Measurements from ENCODE around the gene AMOTL1. TPM values are rescaled to one million over a fixed set of nuclear protein-coding genes. Genes with fewer than 3 reads are reported as not detected.

The AMOTL1 gene
- polyA plus RNA-seq, 1 of the 3 experiments (the other 2 are of a cell fraction), result 10.7 TPM

- no peak for TF ChIP-seq RFX5 (IDR thresholded peaks at IDR 0.05; ENCODE audit: low read length)
- TF ChIP-seq, protein P1, sequence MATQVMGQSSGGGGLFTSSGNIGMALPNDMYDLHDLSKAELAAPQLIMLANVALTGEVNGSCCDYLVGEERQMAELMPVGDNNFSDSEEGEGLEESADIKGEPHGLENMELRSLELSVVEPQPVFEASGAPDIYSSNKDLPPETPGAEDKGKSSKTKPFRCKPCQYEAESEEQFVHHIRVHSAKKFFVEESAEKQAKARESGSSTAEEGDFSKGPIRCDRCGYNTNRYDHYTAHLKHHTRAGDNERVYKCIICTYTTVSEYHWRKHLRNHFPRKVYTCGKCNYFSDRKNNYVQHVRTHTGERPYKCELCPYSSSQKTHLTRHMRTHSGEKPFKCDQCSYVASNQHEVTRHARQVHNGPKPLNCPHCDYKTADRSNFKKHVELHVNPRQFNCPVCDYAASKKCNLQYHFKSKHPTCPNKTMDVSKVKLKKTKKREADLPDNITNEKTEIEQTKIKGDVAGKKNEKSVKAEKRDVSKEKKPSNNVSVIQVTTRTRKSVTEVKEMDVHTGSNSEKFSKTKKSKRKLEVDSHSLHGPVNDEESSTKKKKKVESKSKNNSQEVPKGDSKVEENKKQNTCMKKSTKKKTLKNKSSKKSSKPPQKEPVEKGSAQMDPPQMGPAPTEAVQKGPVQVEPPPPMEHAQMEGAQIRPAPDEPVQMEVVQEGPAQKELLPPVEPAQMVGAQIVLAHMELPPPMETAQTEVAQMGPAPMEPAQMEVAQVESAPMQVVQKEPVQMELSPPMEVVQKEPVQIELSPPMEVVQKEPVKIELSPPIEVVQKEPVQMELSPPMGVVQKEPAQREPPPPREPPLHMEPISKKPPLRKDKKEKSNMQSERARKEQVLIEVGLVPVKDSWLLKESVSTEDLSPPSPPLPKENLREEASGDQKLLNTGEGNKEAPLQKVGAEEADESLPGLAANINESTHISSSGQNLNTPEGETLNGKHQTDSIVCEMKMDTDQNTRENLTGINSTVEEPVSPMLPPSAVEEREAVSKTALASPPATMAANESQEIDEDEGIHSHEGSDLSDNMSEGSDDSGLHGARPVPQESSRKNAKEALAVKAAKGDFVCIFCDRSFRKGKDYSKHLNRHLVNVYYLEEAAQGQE (IDR thresholded peaks at IDR 0.05; ENCODE audit: low read depth, low read length), result no peak
- TF ChIP-seq CHD2 (IDR thresholded peaks at IDR 0.05; ENCODE audit: low read length, partially characterized antibody), result no peak
Observed at GRCh38 chr11:94885581-94885980, 117.4 kb downstream of the AMOTL1 start (continued).

GRCh38 chr11:94888204-94888603 is 120.0 kb downstream of the AMOTL1 start:
- TF ChIP-seq, protein P2, sequence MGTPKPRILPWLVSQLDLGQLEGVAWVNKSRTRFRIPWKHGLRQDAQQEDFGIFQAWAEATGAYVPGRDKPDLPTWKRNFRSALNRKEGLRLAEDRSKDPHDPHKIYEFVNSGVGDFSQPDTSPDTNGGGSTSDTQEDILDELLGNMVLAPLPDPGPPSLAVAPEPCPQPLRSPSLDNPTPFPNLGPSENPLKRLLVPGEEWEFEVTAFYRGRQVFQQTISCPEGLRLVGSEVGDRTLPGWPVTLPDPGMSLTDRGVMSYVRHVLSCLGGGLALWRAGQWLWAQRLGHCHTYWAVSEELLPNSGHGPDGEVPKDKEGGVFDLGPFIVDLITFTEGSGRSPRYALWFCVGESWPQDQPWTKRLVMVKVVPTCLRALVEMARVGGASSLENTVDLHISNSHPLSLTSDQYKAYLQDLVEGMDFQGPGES (IDR thresholded peaks at IDR 0.05; ENCODE audit: low read depth, low read length), result no peak
- TF ChIP-seq SMC3 (IDR thresholded peaks at IDR 0.05; ENCODE audit: low read depth, low read length), result no peak
- no peak for TF ChIP-seq FOSL2 (IDR thresholded peaks at IDR 0.05; ENCODE audit: borderline replicate concordance, low read depth)
- TF ChIP-seq, protein P1 (IDR thresholded peaks at IDR 0.05; ENCODE audit: low read depth, low read length), result no peak
- TF ChIP-seq EP300 (IDR thresholded peaks at IDR 0.05; ENCODE audit: borderline replicate concordance in 1 of 2, low read depth in 1 of 2, low read length in 1 of 2), result no peak
- TF ChIP-seq MXI1 (IDR thresholded peaks at IDR 0.05; ENCODE audit: low read depth, low read length), result no peak
- TF ChIP-seq, protein P3, sequence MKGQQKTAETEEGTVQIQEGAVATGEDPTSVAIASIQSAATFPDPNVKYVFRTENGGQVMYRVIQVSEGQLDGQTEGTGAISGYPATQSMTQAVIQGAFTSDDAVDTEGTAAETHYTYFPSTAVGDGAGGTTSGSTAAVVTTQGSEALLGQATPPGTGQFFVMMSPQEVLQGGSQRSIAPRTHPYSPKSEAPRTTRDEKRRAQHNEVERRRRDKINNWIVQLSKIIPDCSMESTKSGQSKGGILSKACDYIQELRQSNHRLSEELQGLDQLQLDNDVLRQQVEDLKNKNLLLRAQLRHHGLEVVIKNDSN (IDR thresholded peaks at IDR 0.05; ENCODE audit: borderline replicate concordance, low read depth), result no peak
- no peak for TF ChIP-seq GATA2 (CRISPR knock-in tag; IDR thresholded peaks at IDR 0.05)
- TF ChIP-seq NFIC (IDR thresholded peaks at IDR 0.05; ENCODE audit: borderline replicate concordance), result no peak
- TF ChIP-seq YY1 (IDR thresholded peaks at IDR 0.05; ENCODE audit: low read depth), result no peak
- TF ChIP-seq EZH2phosphoT487 (IDR thresholded peaks at IDR 0.05; ENCODE audit: borderline replicate concordance, low read depth), result no peak
- TF ChIP-seq POLR2AphosphoS5 (IDR thresholded peaks at IDR 0.05; ENCODE audit: low read depth, low read length), result no peak
- no peak for TF ChIP-seq RFX5 (IDR thresholded peaks at IDR 0.05; ENCODE audit: low read length)
- TF ChIP-seq CHD2 (IDR thresholded peaks at IDR 0.05; ENCODE audit: low read length, partially characterized antibody), result no peak
- TF ChIP-seq RCOR1 (IDR thresholded peaks at IDR 0.05; ENCODE audit: low read length), result no peak
- TF ChIP-seq, protein P4, sequence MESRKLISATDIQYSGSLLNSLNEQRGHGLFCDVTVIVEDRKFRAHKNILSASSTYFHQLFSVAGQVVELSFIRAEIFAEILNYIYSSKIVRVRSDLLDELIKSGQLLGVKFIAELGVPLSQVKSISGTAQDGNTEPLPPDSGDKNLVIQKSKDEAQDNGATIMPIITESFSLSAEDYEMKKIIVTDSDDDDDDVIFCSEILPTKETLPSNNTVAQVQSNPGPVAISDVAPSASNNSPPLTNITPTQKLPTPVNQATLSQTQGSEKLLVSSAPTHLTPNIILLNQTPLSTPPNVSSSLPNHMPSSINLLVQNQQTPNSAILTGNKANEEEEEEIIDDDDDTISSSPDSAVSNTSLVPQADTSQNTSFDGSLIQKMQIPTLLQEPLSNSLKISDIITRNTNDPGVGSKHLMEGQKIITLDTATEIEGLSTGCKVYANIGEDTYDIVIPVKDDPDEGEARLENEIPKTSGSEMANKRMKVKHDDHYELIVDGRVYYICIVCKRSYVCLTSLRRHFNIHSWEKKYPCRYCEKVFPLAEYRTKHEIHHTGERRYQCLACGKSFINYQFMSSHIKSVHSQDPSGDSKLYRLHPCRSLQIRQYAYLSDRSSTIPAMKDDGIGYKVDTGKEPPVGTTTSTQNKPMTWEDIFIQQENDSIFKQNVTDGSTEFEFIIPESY (IDR thresholded peaks at IDR 0.05; ENCODE audit: borderline replicate concordance, low read depth), result no peak
- H3K4me1 ChIP-seq (ENCODE audit: control insufficient read depth in 1 of 2, insufficient read depth in 2 of 2, low read depth in 1 of 2, low read length in 1 of 2), result no peaks in the 10 kb centered on the region
- no peaks in the 10 kb centered on the region for H3K27me3 ChIP-seq (ENCODE audit: insufficient read depth)
- H3K27ac ChIP-seq (ENCODE audit: low read depth in 2 of 2, low read length in 1 of 2), result no peak overlapping the region
- H3K9me3 ChIP-seq, result peaks cover 7% of the 10 kb centered on the region; the same call in 1 of the 2 replicates
- POLR2A ChIA-PET, result no interaction called here
- no peaks in the 10 kb centered on the region for H3K79me2 ChIP-seq (ENCODE audit: insufficient read depth)
- H3F3A ChIP-seq (replicated peaks; ENCODE audit: insufficient read depth), result no peaks in the 10 kb centered on the region
- no peak overlapping the region for H3K4me2 ChIP-seq
- WGBS (ENCODE audit: low lambda C conversion rate), result no CpG with 5 or more reads among the region's 1 CpG
- no peaks in the 10 kb centered on the region for H4K20me1 ChIP-seq (ENCODE audit: insufficient read depth)
- H3K36me3 ChIP-seq (replicated peaks in 1 of 2; ENCODE audit: control insufficient read depth in 1 of 2, insufficient read depth in 2 of 2, low read length in 1 of 2), result peaks cover 5 to 20% of the 10 kb centered on the region in 2 experiments
- no peak for DNase-seq
- no peak overlapping the region for H2AFZ ChIP-seq (ENCODE audit: low read depth)
- no peak overlapping the region for H3K4me3 ChIP-seq (ENCODE audit: low read depth in 2 of 2, low read length in 1 of 2)
- H3K9ac ChIP-seq, result no peak overlapping the region
- CTCF ChIA-PET, result interaction anchor here (2.0 to 2.1 kb wide), 2 partner anchors 10 to 265 kb away, joined by 5 to 7 read pairs; no protein-coding TSS in a partner anchor
- no peaks in the 10 kb centered on the region for H3K9me2 ChIP-seq
